OCI-LY1 (cell line): ENCODE data around the gene SYPL1.
A peak's percentile ranks its signal among the peaks of the same experiment; 100 is the strongest.

Experiments
- H2AFZ ChIP-seq: fragments of 200-600 bp; sonication (generic), shearing (Covaris generic); 2 replicates; pipeline ENCODE4 v1.6.0; 2014; ENCODE audit warnings: antibody characterized with exemption, mild to moderate bottlenecking, low read length
- H3F3A ChIP-seq: fragments of 200-600 bp; sonication (generic), shearing (Covaris generic); 2 replicates; pipeline ENCODE4 v1.6.0; 2014; ENCODE audit warnings: mild to moderate bottlenecking, antibody characterized with exemption, low read length, moderate library complexity; ENCODE audit not compliant: insufficient read depth
- H3K27ac ChIP-seq: fragments of 200-600 bp; sonication (generic); 2 replicates; pipeline ENCODE4 v1.5.1; 2014; ENCODE audit warnings: low read length, mixed run types, mild to moderate bottlenecking, low read depth; ENCODE audit not compliant: poor library complexity, severe bottlenecking
- H3K27me3 ChIP-seq: fragments of 200-600 bp; sonication (generic); 2 replicates; pipeline ENCODE4 v1.6.0; 2014; ENCODE audit warnings: antibody characterized with exemption, mild to moderate bottlenecking, low read length, moderate library complexity; ENCODE audit not compliant: insufficient read depth
- H3K36me3 ChIP-seq: fragments of 200-600 bp; sonication (generic); 2 replicates; pipeline ENCODE4 v1.6.1; 2014; ENCODE audit warnings: mild to moderate bottlenecking, antibody characterized with exemption, low read length, moderate library complexity, mixed read lengths; ENCODE audit not compliant: insufficient read depth
- H3K4me1 ChIP-seq: fragments of 200-600 bp; sonication (generic); 2 replicates; pipeline ENCODE4 v1.5.1; 2014; ENCODE audit warnings: mild to moderate bottlenecking, low read length, moderate library complexity; ENCODE audit not compliant: insufficient read depth, severe bottlenecking
- H3K4me2 ChIP-seq: fragments of 200-600 bp; sonication (generic), shearing (Covaris generic); 2 replicates; pipeline ENCODE4 v1.6.1; 2014; ENCODE audit warnings: low read length
- H3K4me3 ChIP-seq: fragments of 200-600 bp; sonication (generic); 2 replicates; pipeline ENCODE4 v1.5.1; 2014; ENCODE audit warnings: low read length, low read depth, mild to moderate bottlenecking, mixed read lengths; ENCODE audit not compliant: poor library complexity, severe bottlenecking
- H3K79me2 ChIP-seq: fragments of 200-600 bp; shearing (Covaris generic); 2 replicates; pipeline ENCODE4 v1.6.1; 2016; ENCODE audit warnings: mixed run types, low read length, mixed read lengths; ENCODE audit not compliant: insufficient read depth
- H3K9ac ChIP-seq: fragments of 200-600 bp; sonication (generic), shearing (Covaris generic); 2 replicates; pipeline ENCODE4 v1.6.1; 2014; ENCODE audit warnings: mild to moderate bottlenecking, low read length, mixed read lengths
- H3K9me2 ChIP-seq: fragments of 200-600 bp; sonication (generic), shearing (Covaris generic); 2 replicates; pipeline ENCODE4 v1.6.1; 2014; ENCODE audit warnings: low read depth, mild to moderate bottlenecking, low read length, mixed read lengths
- H3K9me3 ChIP-seq: fragments of 200-600 bp; shearing (Covaris generic); 2 replicates; pipeline ENCODE4 v1.6.1; 2014; ENCODE audit warnings: low read length, mixed read lengths
- H4K20me1 ChIP-seq: fragments of 200-600 bp; sonication (generic), shearing (Covaris generic); 2 replicates; pipeline ENCODE4 v1.6.0; 2016; ENCODE audit warnings: mild to moderate bottlenecking, low read length; ENCODE audit not compliant: insufficient read depth
- CTCF ChIP-seq: fragments of 200-600 bp; sonication (generic), shearing (Covaris generic); IDR thresholded peaks from 2 replicates; pipeline ENCODE4 v1.5.1; 2017; ENCODE audit warnings: mild to moderate bottlenecking, antibody characterized with exemption, low read length, moderate library complexity, mixed read lengths
- EZH2 ChIP-seq: fragments of 200-600 bp; sonication (generic), shearing (Covaris generic); IDR thresholded peaks from 2 replicates; pipeline ENCODE4 v1.8.0; 2017; ENCODE audit warnings: borderline replicate concordance, mixed run types, mild to moderate bottlenecking, antibody characterized with exemption, low read length, moderate library complexity, mixed read lengths

SYPL1 gene

GRCh38 chr7:106069471-106070200, 42.5 kb downstream of the SYPL1 start:
- H3K4me3 ChIP-seq = peak overlapping the region; percentile 60
- H3K27ac ChIP-seq = peak overlapping the region; percentile 99
- H3K4me2 ChIP-seq = peak overlapping the region; percentile 89
- H3K9ac ChIP-seq = peak overlapping the region; percentile 92
- H3K36me3 ChIP-seq = no peaks in the 10 kb centered on the region
- no peaks in the 10 kb centered on the region for H3K79me2 ChIP-seq
- H3K4me1 ChIP-seq = peaks cover 91% of the 10 kb centered on the region
- H2AFZ ChIP-seq = no peak overlapping the region
- no peaks in the 10 kb centered on the region for H3K9me2 ChIP-seq
- H3K9me3 ChIP-seq = no peaks in the 10 kb centered on the region
- H3K27me3 ChIP-seq = no peaks in the 10 kb centered on the region
- H4K20me1 ChIP-seq = no peaks in the 10 kb centered on the region
- TF ChIP-seq EZH2 (no peak), CTCF (no peak)
- H3F3A ChIP-seq = peaks cover 11% of the 10 kb centered on the region

GRCh38 chr7:106068986-106069385, 43.1 kb downstream of the SYPL1 start:
- no peak for TF ChIP-seq CTCF
- TF ChIP-seq EZH2 = no peak
- Histone ChIP-seq H4K20me1 (no peaks in the 10 kb centered on the region), H3F3A (peaks cover 11% of the 10 kb centered on the region), H3K27me3 (no peaks in the 10 kb centered on the region), H3K36me3 (no peaks in the 10 kb centered on the region), H3K79me2 (no peaks in the 10 kb centered on the region), H2AFZ (no peak overlapping the region), H3K27ac (peak overlapping the region; percentile 99), H3K9me3 (no peaks in the 10 kb centered on the region), H3K9ac (peak overlapping the region; percentile 92), H3K4me3 (no peak overlapping the region), H3K9me2 (no peaks in the 10 kb centered on the region), H3K4me1 (peaks cover 91% of the 10 kb centered on the region), H3K4me2 (peak overlapping the region; percentile 89)

GRCh38 chr7:106068538-106068961, 43.6 kb downstream of the SYPL1 start:
- H3K9ac ChIP-seq = peak overlapping the region; percentile 92
- no peaks in the 10 kb centered on the region for H3K79me2 ChIP-seq
- TF ChIP-seq EZH2 = no peak
- TF ChIP-seq CTCF = no peak
- no peaks in the 10 kb centered on the region for H3K27me3 ChIP-seq
- H3K9me3 ChIP-seq = no peaks in the 10 kb centered on the region
- H3F3A ChIP-seq = peaks cover 11% of the 10 kb centered on the region
- peaks cover 91% of the 10 kb centered on the region for H3K4me1 ChIP-seq
- no peak overlapping the region for H3K4me3 ChIP-seq
- peak overlapping the region; percentile 89; the same call in 1 of the 2 replicates for H3K4me2 ChIP-seq
- no peaks in the 10 kb centered on the region for H3K9me2 ChIP-seq
- H3K36me3 ChIP-seq = no peaks in the 10 kb centered on the region
- H3K27ac ChIP-seq = peak overlapping the region; percentile 99
- H4K20me1 ChIP-seq = no peaks in the 10 kb centered on the region
- no peak overlapping the region for H2AFZ ChIP-seq
